PC-9 (cell line): ENCODE data around the gene PRSS22. TPM values are rescaled to one million over a fixed set of nuclear protein-coding genes. Genes with fewer than 3 reads are reported as not detected.

Experiments used
- BruUV-seq: library from RNA; stranded (reverse); fragments of 400-500 nt; replicated peaks from 2 replicates; lab custom pipeline; 2021; lab: Mats Ljungman, UMichigan
- CTCF ChIA-PET: fragments of 300-600 bp; sonication (Branson Sonifier 250); formaldehyde crosslinking; loops from one replicate; lab custom pipeline; 2022; ENCODE audit warnings: antibody characterized with exemption; lab: Charles Lee
- POLR2A ChIA-PET: fragments of 300-600 bp; sonication (Branson Sonifier 250); formaldehyde crosslinking; loops from one replicate; lab custom pipeline; 2022; ENCODE audit warnings: antibody characterized with exemption; ENCODE audit not compliant: unreplicated experiment; lab: Charles Lee
- DNase-seq, 2 experiments: peaks; one replicate each; pipeline versions ENCODE4 v3.0.0 to v3.0.0-alpha.2; 2015 to 2022; ENCODE audit warnings: mixed read lengths in 1 of 2
- H2AFZ ChIP-seq: fragments of 200-600 bp; sonication (generic); 2 replicates; pipeline ENCODE4 v1.8.1; 2017; ENCODE audit warnings: antibody characterized with exemption
- H3F3A ChIP-seq: fragments of 200-600 bp; sonication (generic); 2 replicates; pipeline ENCODE4 v1.8.1; 2017; ENCODE audit warnings: antibody characterized with exemption, mild to moderate bottlenecking, low read depth; ENCODE audit not compliant: insufficient read depth
- H3K27ac ChIP-seq: fragments of 200-600 bp; sonication (generic); 2 replicates; pipeline ENCODE4 v1.6.1; 2016; ENCODE audit warnings: mixed run types
- H3K27me3 ChIP-seq: fragments of 200-600 bp; sonication (generic); 2 replicates; pipeline ENCODE4 v1.6.1; 2016; ENCODE audit warnings: low read depth, mixed run types; ENCODE audit not compliant: insufficient read depth
- H3K36me3 ChIP-seq: fragments of 200-600 bp; sonication (generic); 2 replicates; pipeline ENCODE4 v1.6.1; 2016; ENCODE audit warnings: low read depth, mixed run types
- H3K4me1 ChIP-seq: fragments of 200-600 bp; sonication (generic); replicated peaks from 2 replicates; pipeline ENCODE4 v1.6.1; 2016; ENCODE audit warnings: mixed run types; ENCODE audit not compliant: insufficient read depth
- H3K4me2 ChIP-seq: fragments of 200-600 bp; sonication (generic); 2 replicates; pipeline ENCODE4 v1.6.1; 2017; ENCODE audit warnings: mixed run types
- H3K4me3 ChIP-seq: fragments of 200-600 bp; sonication (generic); 2 replicates; pipeline ENCODE4 v1.6.1; 2016; ENCODE audit warnings: mixed run types
- H3K79me2 ChIP-seq: fragments of 200-600 bp; sonication (generic); 2 replicates; pipeline ENCODE4 v1.6.1; 2017; ENCODE audit warnings: low read depth, mixed run types
- H3K9me2 ChIP-seq: fragments of 200-600 bp; sonication (generic); 2 replicates; pipeline ENCODE4 v1.8.1; 2017; ENCODE audit warnings: mild to moderate bottlenecking; ENCODE audit not compliant: insufficient read depth
- H3K9me3 ChIP-seq: fragments of 200-600 bp; sonication (generic); 2 replicates; pipeline ENCODE4 v1.8.1; 2016; ENCODE audit warnings: low read depth; ENCODE audit not compliant: insufficient read depth
- H4K20me1 ChIP-seq: fragments of 200-600 bp; sonication (generic); 2 replicates; pipeline ENCODE4 v1.8.1; 2017; ENCODE audit not compliant: insufficient read depth
- CTCF ChIP-seq: fragments of 200-600 bp; sonication (generic); conservative IDR thresholded peaks from 2 replicates; pipeline ENCODE4 v1.6.1; 2017; ENCODE audit warnings: mixed run types, antibody characterized with exemption, mild to moderate bottlenecking, moderate library complexity
- EZH2 ChIP-seq: fragments of 200-600 bp; sonication (generic); IDR thresholded peaks from 2 replicates; pipeline ENCODE4 v1.8.0; 2017; ENCODE audit warnings: antibody characterized with exemption, low read depth
- intact Hi-C: fragments of 100-400 bp; cut with micrococcal nuclease; formaldehyde crosslinking; loops from one replicate; pipeline ENCODE4 v1.10.0; 2022; ENCODE audit not compliant: unreplicated experiment
- total RNA-seq: library from RNA; stranded (reverse); gene quantifications from 2 replicates; pipeline ENCODE4 v1.2.3, GENCODE V29; 2021

The PRSS22 gene
- total RNA-seq, 1 experiment from 2014 or later, result 99.7 TPM

GRCh38 chr16:2905988-2906387 lies 48.0 kb upstream of the PRSS22 start:
- POLR2A ChIA-PET, result interaction anchor here (0.5 to 1.0 kb wide), 8 partner anchors 10 to 1572 kb away, joined by 3 to 16 read pairs (median 4); partner anchors contain the start of genes BAIAP3, FLYWCH2 and TNFRSF12A
- intact Hi-C loops, result loop anchor here (2.0 to 10.0 kb wide), 5 partner anchors 59 to 681 kb away; partner anchors contain the start of genes E4F1, KREMEN2 and PRSS27
- no peak for DNase-seq
- Histone ChIP-seq H3K27ac (no peak overlapping the region), H3K4me3 (peak overlapping the region; percentile 15; the same call in 1 of the 2 replicates), H3K4me1 (peaks cover 27% of the 10 kb centered on the region), H3F3A (peaks cover 29% of the 10 kb centered on the region), H3K36me3 (no peaks in the 10 kb centered on the region), H3K27me3 (no peaks in the 10 kb centered on the region), H3K4me2 (peak overlapping the region; percentile 76), H2AFZ (no peak overlapping the region), H4K20me1 (no peaks in the 10 kb centered on the region), H3K9me2 (no peaks in the 10 kb centered on the region), H3K79me2 (no peaks in the 10 kb centered on the region), H3K9me3 (no peaks in the 10 kb centered on the region)
- no TSS peak for BruUV-seq
- CTCF ChIA-PET, result interaction anchor here (0.5 to 1.4 kb wide), 7 partner anchors 21 to 1182 kb away, joined by 3 to 5 read pairs (median 3); partner anchors contain the start of genes FLYWCH2 and KCTD5
- TF ChIP-seq EZH2 (no peak), CTCF (no peak)

- TF ChIP-seq EZH2, result no peak
- POLR2A ChIA-PET, result interaction anchor here (0.5 to 1.0 kb wide), 9 partner anchors 11 to 1572 kb away, joined by 3 to 19 read pairs (median 5); partner anchors contain the start of genes BAIAP3, FLYWCH2 and TNFRSF12A
- Histone ChIP-seq H2AFZ (peak overlapping the region; percentile 79), H3K79me2 (no peaks in the 10 kb centered on the region), H3K36me3 (no peaks in the 10 kb centered on the region), H3K27me3 (no peaks in the 10 kb centered on the region), H3K4me2 (peak overlapping the region; percentile 87), H3K9me3 (no peaks in the 10 kb centered on the region), H3K9me2 (no peaks in the 10 kb centered on the region), H3K27ac (peak overlapping the region; percentile 23; the same call in 1 of the 2 replicates), H3K4me3 (peak overlapping the region; percentile 86), H4K20me1 (no peaks in the 10 kb centered on the region), H3F3A (peaks cover 23% of the 10 kb centered on the region), H3K4me1 (peaks cover 22% of the 10 kb centered on the region)
- intact Hi-C loops, result loop anchor here (2.0 to 10.0 kb wide), 5 partner anchors 59 to 681 kb away; partner anchors contain the start of genes E4F1, KREMEN2 and PRSS27
- CTCF ChIA-PET, result interaction anchor here (0.5 to 1.4 kb wide), 8 partner anchors 22 to 1571 kb away, joined by 3 to 5 read pairs (median 4); partner anchors contain the start of genes FLYWCH2 and KCTD5
- no TSS peak for BruUV-seq
- DNase-seq, result peak; percentile 95 to 100
Observed at GRCh38 chr16:2905241-2905987, 47.4 kb upstream of the PRSS22 start.

GRCh38 chr16:2904922-2905240 lies 46.9 kb upstream of the PRSS22 start:
- intact Hi-C loops, result loop anchor here (1.0 to 10.0 kb wide), 6 partner anchors 22 to 680 kb away; partner anchors contain the start of genes E4F1, FLYWCH2, KREMEN2 and PRSS27
- H3K27ac ChIP-seq, result peak overlapping the region; percentile 23; the same call in 1 of the 2 replicates
- peak overlapping the region; percentile 86 for H3K4me3 ChIP-seq
- no peaks in the 10 kb centered on the region for H3K9me2 ChIP-seq
- H4K20me1 ChIP-seq, result no peaks in the 10 kb centered on the region
- peaks cover 20% of the 10 kb centered on the region for H3K4me1 ChIP-seq
- DNase-seq, result no peak
- peak overlapping the region; percentile 79 for H2AFZ ChIP-seq
- no peaks in the 10 kb centered on the region for H3K79me2 ChIP-seq
- H3F3A ChIP-seq, result peaks cover 20% of the 10 kb centered on the region
- H3K9me3 ChIP-seq, result no peaks in the 10 kb centered on the region
- CTCF ChIA-PET, result interaction anchor here (0.6 kb wide), 1 partner anchor 1570 kb away, joined by 5 read pairs; no protein-coding TSS in a partner anchor
- TSS peak; percentile 93 for BruUV-seq
- no peaks in the 10 kb centered on the region for H3K36me3 ChIP-seq
- TF ChIP-seq CTCF, result no peak
- TF ChIP-seq EZH2, result no peak
- H3K27me3 ChIP-seq, result no peaks in the 10 kb centered on the region
- H3K4me2 ChIP-seq, result peak overlapping the region; percentile 87
- POLR2A ChIA-PET, result interaction anchor here (0.6 to 1.0 kb wide), 3 partner anchors 22 to 800 kb away, joined by 3 to 19 read pairs (median 16); partner anchors contain the start of gene FLYWCH2
